ENCODE results near the gene TRIM26. TPM values are rescaled to one million over a fixed set of nuclear protein-coding genes. Genes with fewer than 3 reads are reported as not detected.
A peak's percentile ranks its signal among the peaks of the same experiment; 100 is the strongest.

TRIM26 gene
- total and polyA plus RNA-seq, 7 donors = 34.2 to 60.4 (median 40.3) TPM

- Histone ChIP-seq H3K36me3 (no peaks in the 10 kb centered on the region), H3K27me3 (peaks cover 0 to 12% (median 0%) of the 10 kb centered on the region in 3 donors), H3K27ac (peak overlapping the region in 1 of 4 donors; percentile 42), H3K4me1 (no peaks in the 10 kb centered on the region), H3K9me3 (no peaks in the 10 kb centered on the region), H3K4me3 (peak overlapping the region in 1 of 4 donors; percentile 7)
- DNase-seq = no peak
- TF ChIP-seq POLR2A (IDR thresholded peaks at IDR 0.05) = no peak
- intact Hi-C loops (cut with DNase I) = no loop called here
- 19 to 87% methylated on average over 16 of the region's 16 CpGs for WGBS, 2 donors
Measured at GRCh38 chr6:30163918-30164654, 49.1 kb downstream of the TRIM26 start.

- DNase-seq = no peak
- WGBS, 2 donors = 16 to 65% methylated on average over 31 of the region's 31 CpGs
- Histone ChIP-seq H3K27ac (peak within 1 kb of the TSS in 1 of 4 donors; percentile 42), H3K4me3 (peak within 1 kb of the TSS in 1 of 4 donors; percentile 7), H3K36me3 (no peaks in the 10 kb centered on the region), H3K27me3 (peaks cover 0 to 8% (median 0%) of the 10 kb centered on the region in 3 donors), H3K4me1 (no peaks in the 10 kb centered on the region), H3K9me3 (no peaks in the 10 kb centered on the region)
- TF ChIP-seq POLR2AphosphoS5 (IDR thresholded peaks at IDR 0.05) (no peak), CTCF (IDR thresholded peaks at IDR 0.05) (no peak), POLR2A (IDR thresholded peaks at IDR 0.05) (peak in 1 of 2 donors; percentile 46)
- intact Hi-C loops (cut with DNase I) = no loop called here
Measured at GRCh38 chr6:30163090-30163917, 49.9 kb downstream of the TRIM26 start, which contains the start of gene TRIM15. Gene TRIM15 (plus strand): TSS chr6:30163546. CDS start chr6:30163685, 139 bp downstream.

GRCh38 chr6:30162265-30163089 lies 50.7 kb downstream of the TRIM26 start:
- H3K27me3 ChIP-seq = peaks cover 0 to 4% (median 0%) of the 10 kb centered on the region in 3 donors
- no peak for TF ChIP-seq CTCF (IDR thresholded peaks at IDR 0.05)
- TF ChIP-seq POLR2AphosphoS5 (IDR thresholded peaks at IDR 0.05) = no peak
- no peak for TF ChIP-seq POLR2A (IDR thresholded peaks at IDR 0.05)
- no peak for TF ChIP-seq EP300 (IDR thresholded peaks at IDR 0.05)
- intact Hi-C loops (cut with DNase I) = no loop called here
- H3K4me3 ChIP-seq = no peak overlapping the region
- WGBS, 2 donors = 32 to 71% methylated on average over 12 of the region's 12 CpGs
- no peaks in the 10 kb centered on the region for H3K36me3 ChIP-seq
- H3K27ac ChIP-seq = no peak overlapping the region
- no peaks in the 10 kb centered on the region for H3K4me1 ChIP-seq
- no peaks in the 10 kb centered on the region for H3K9me3 ChIP-seq
- no peak for DNase-seq

GRCh38 chr6:30160785-30161531 lies 52.2 kb downstream of the TRIM26 start, which contains the start of gene TRIM10:
Gene TRIM10 (minus strand): TSS chr6:30161211. CDS start chr6:30160858, 353 bp downstream.
- H3K27me3 ChIP-seq = peaks cover 0 to 6% (median 5%) of the 10 kb centered on the region in 3 donors
- no peaks in the 10 kb centered on the region for H3K36me3 ChIP-seq
- TF ChIP-seq CTCF (IDR thresholded peaks at IDR 0.05) (no peak), POLR2A (IDR thresholded peaks at IDR 0.05) (no peak), EP300 (IDR thresholded peaks at IDR 0.05) (no peak), POLR2AphosphoS5 (IDR thresholded peaks at IDR 0.05) (no peak)
- H3K4me3 ChIP-seq = no peak within 1 kb of the TSS
- no peaks in the 10 kb centered on the region for H3K9me3 ChIP-seq
- 86 to 89% methylated on average over 4 of the region's 4 CpGs for WGBS, 2 donors
- H3K4me1 ChIP-seq = no peaks in the 10 kb centered on the region
- H3K27ac ChIP-seq = no peak within 1 kb of the TSS
- DNase-seq = no peak
- intact Hi-C loops (cut with DNase I) = no loop called here
